Rectal smooth muscle tissue (tissue), 1 donor: ENCODE data around the gene CYB561D1.
A peak's percentile ranks its signal among the peaks of the same experiment; 100 is the strongest.

Experiments used
- H3K27ac ChIP-seq: one replicate; pipeline ENCODE4 v1.7.0; 2013; ENCODE audit warnings: low read depth, low read length, inconsistent platforms
- H3K27me3 ChIP-seq: one replicate; pipeline ENCODE4 v1.7.0; 2013; ENCODE audit warnings: low read length; ENCODE audit not compliant: control insufficient read depth, insufficient read depth
- H3K36me3 ChIP-seq: one replicate; pipeline ENCODE4 v1.7.0; 2013; ENCODE audit warnings: low read length; ENCODE audit not compliant: control insufficient read depth, insufficient read depth
- H3K4me1 ChIP-seq: one replicate; pipeline ENCODE4 v1.7.0; 2013; ENCODE audit warnings: low read length; ENCODE audit not compliant: control insufficient read depth, insufficient read depth
- H3K4me3 ChIP-seq: one replicate; pipeline ENCODE4 v1.7.0; 2013; ENCODE audit warnings: low read length
- H3K9ac ChIP-seq: one replicate; pipeline ENCODE4 v1.7.0; 2013; ENCODE audit warnings: low read length

CYB561D1 gene

DNA sequence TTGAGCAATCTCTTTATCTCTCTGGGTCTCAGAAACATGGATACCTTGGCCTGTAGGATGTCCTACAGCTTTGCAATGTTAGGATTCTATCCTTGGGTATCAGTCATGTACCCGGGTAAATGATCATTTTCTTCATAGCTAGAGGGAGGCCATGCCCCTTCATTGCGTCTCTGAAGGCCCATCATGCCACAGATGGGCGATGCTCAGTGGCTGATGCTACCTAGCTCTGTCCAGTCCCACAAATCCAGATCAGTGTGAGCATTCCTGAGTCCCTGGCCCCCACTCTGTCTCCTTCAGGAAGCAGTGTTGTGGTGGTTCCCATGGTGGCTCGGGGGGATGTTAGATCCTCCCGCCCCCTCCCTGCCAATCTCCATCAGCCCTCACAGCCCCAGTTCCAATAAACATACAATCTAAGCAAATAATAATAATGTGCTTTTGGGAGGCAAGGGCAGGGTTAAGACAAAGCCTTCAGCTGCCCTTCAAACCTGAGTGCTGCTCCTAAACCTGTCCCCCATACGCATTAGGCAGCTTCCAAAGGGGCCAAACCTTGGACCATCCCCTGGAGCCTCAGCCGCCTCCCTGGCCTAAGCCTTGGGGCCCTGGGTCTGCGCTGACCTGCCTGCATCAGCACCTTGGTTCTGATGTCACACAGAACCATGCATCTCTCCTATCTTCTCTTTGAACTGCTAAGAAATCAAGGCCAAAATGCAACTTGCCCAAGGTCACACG is 45.1 kb downstream of the CYB561D1 start:
- Histone ChIP-seq H3K36me3 (no peaks in the 10 kb centered on the region), H3K27me3 (no peaks in the 10 kb centered on the region), H3K9ac (no peak overlapping the region), H3K27ac (no peak overlapping the region), H3K4me1 (peaks cover 12% of the 10 kb centered on the region), H3K4me3 (no peak overlapping the region)

DNA sequence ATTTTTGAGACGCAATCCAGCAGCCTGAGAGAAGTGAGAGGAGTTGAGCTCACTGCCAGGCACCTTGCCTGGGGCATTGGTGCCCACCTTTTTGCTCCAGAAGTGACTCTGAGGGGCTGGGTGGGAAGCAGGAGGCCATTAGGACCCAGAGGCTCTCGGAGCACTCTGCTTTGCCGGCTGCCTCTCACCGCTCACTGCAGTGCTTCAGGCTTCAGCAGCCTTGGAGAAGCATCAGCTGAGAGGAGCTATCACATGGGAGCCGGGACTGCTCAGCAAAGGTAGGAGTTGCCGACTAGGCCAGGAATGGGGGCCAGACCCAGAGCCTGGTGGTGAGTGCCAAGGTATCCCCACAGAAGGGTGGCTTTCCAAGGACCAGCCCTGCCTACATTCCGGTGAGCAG is 45.8 kb downstream of the CYB561D1 start, which contains the start of gene GPR61:
Gene GPR61 (plus strand): TSS at position 197 of the 400 bp plus-strand sequence. CDS start 3,151 bp downstream, outside the sequence.
- H3K27me3 ChIP-seq: no peaks in the 10 kb centered on the region

DNA sequence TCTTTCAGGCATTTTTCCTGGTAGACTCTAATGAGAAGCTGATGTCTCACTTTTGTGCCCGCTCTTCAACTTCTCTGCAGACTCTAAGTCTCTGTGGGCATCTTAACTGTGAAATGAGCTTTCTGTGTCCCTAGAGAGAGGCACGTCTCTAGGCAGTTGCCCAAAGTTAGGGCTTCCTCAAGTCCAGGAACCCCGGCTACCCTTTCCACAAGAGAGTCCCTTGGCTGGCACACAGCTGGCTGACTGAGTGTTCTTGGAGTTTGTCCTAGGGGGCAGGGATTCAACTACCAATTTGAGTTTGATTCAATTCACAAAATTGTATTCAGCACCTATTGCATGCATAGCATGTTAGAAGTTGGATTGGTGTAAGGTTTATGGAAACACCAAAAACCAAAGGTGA is 47.2 kb downstream of the CYB561D1 start:
- Histone ChIP-seq H3K4me3 (no peak overlapping the region), H3K27me3 (no peaks in the 10 kb centered on the region), H3K27ac (no peak overlapping the region), H3K9ac (no peak overlapping the region), H3K36me3 (no peaks in the 10 kb centered on the region), H3K4me1 (peaks cover 5% of the 10 kb centered on the region)

More for the DNA sequence above, 45.8 kb downstream of the CYB561D1 start, which contains the start of gene GPR61:
- no peak within 1 kb of the TSS for H3K27ac ChIP-seq
- H3K9ac ChIP-seq: no peak within 1 kb of the TSS
- H3K4me1 ChIP-seq: peaks cover 12% of the 10 kb centered on the region
- no peak within 1 kb of the TSS for H3K4me3 ChIP-seq
- no peaks in the 10 kb centered on the region for H3K36me3 ChIP-seq

DNA sequence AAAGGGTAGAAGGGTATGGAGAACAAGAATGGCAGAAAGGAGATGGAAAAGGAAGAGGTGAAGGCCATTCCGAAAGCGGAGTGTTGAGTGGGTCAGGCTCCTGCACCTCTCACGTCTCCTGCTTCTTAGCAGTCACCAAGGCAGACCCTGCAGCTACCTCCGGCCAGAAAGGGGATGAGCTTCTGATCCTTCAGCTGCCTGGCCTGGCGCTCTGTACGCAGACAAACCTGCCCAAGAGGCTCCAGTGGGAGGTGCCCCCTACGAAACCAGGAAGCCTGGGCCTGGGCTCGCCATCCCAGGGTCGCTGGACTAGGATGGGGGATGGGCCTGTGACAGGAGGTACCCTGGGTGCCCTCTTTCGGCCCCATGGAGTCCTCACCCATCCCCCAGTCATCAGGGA is 48.8 kb downstream of the CYB561D1 start:
- Histone ChIP-seq H3K36me3 (no peaks in the 10 kb centered on the region), H3K27me3 (no peaks in the 10 kb centered on the region), H3K27ac (no peak overlapping the region), H3K4me1 (peaks cover 11% of the 10 kb centered on the region), H3K9ac (no peak overlapping the region), H3K4me3 (no peak overlapping the region)

DNA sequence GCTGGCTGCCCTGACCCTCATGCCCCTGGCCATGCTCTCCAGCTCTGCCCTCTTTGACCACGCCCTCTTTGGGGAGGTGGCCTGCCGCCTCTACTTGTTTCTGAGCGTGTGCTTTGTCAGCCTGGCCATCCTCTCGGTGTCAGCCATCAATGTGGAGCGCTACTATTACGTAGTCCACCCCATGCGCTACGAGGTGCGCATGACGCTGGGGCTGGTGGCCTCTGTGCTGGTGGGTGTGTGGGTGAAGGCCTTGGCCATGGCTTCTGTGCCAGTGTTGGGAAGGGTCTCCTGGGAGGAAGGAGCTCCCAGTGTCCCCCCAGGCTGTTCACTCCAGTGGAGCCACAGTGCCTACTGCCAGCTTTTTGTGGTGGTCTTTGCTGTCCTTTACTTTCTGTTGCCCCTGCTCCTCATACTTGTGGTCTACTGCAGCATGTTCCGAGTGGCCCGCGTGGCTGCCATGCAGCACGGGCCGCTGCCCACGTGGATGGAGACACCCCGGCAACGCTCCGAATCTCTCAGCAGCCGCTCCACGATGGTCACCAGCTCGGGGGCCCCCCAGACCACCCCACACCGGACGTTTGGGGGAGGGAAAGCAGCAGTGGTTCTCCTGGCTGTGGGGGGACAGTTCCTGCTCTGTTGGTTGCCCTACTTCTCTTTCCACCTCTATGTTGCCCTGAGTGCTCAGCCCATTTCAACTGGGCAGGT is 49.5 kb downstream of the CYB561D1 start:
- H3K4me3 ChIP-seq: no peak overlapping the region
- no peak overlapping the region for H3K9ac ChIP-seq
- peaks cover 14% of the 10 kb centered on the region for H3K4me1 ChIP-seq
- H3K36me3 ChIP-seq: no peaks in the 10 kb centered on the region
- no peak overlapping the region for H3K27ac ChIP-seq
- no peaks in the 10 kb centered on the region for H3K27me3 ChIP-seq

DNA sequence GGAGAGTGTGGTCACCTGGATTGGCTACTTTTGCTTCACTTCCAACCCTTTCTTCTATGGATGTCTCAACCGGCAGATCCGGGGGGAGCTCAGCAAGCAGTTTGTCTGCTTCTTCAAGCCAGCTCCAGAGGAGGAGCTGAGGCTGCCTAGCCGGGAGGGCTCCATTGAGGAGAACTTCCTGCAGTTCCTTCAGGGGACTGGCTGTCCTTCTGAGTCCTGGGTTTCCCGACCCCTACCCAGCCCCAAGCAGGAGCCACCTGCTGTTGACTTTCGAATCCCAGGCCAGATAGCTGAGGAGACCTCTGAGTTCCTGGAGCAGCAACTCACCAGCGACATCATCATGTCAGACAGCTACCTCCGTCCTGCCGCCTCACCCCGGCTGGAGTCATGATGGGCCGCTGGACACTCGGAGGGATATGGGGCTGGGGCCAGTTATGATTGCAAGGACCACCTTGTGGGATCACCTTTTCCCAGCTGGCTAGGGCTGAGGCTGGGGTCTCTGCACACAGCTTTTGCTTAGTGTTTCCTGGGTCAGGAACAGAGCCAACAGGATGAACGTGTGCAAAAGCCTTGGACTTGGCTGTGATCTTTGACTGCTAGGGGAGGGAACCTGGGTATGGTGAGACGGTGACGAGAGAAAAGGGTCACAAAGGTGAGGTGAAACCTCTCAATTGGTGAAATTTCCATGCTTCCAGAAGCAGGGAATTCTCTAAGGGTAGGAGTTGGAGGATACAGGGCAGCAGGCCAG is 50.3 kb downstream of the CYB561D1 start:
- Histone ChIP-seq H3K27me3 (no peaks in the 10 kb centered on the region), H3K9ac (no peak overlapping the region), H3K27ac (no peak overlapping the region), H3K36me3 (no peaks in the 10 kb centered on the region), H3K4me3 (no peak overlapping the region), H3K4me1 (peaks cover 14% of the 10 kb centered on the region)

DNA sequence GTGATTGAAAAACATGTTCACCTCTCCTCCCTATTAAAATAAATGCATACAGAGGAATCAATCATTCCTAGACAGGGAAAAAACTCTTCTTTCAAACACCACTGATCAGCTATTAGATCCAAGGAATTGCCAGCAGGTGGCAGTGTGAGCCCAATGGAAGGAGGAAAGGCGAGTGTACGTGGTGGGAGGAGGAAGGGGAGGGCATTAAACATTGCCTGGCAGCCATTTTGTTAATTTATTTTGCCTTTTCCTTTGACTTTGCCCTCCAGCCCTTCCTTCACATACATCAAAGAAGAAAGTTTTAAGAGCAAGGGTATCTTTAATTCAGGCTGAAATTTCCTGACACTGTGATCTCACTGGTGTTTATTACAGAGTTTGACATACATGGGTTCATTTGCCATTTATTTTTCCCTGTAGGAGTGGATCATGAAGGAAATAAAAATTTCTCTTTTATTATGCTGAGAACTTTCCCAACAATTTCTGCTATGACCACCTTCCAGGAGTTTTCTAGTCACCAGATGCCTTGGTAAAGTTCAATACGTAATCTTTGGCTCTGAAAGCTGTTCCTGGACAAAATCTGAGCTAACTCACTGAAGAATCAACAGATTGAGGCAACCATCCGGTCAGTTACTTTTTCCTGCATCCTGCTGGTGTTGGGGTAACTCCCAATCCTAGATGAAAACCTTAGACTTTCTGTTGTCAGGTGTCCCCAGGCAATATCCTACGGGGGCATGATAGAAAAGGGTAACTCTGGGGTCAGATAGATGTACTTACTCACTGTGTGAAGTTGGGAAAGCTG is 52.6 kb downstream of the CYB561D1 start:
- H3K36me3 ChIP-seq: no peaks in the 10 kb centered on the region
- H3K4me1 ChIP-seq: peaks cover 17% of the 10 kb centered on the region
- H3K4me3 ChIP-seq: peak overlapping the region; percentile 100
- no peak overlapping the region for H3K9ac ChIP-seq
- H3K27ac ChIP-seq: peak overlapping the region; percentile 56
- no peaks in the 10 kb centered on the region for H3K27me3 ChIP-seq

DNA sequence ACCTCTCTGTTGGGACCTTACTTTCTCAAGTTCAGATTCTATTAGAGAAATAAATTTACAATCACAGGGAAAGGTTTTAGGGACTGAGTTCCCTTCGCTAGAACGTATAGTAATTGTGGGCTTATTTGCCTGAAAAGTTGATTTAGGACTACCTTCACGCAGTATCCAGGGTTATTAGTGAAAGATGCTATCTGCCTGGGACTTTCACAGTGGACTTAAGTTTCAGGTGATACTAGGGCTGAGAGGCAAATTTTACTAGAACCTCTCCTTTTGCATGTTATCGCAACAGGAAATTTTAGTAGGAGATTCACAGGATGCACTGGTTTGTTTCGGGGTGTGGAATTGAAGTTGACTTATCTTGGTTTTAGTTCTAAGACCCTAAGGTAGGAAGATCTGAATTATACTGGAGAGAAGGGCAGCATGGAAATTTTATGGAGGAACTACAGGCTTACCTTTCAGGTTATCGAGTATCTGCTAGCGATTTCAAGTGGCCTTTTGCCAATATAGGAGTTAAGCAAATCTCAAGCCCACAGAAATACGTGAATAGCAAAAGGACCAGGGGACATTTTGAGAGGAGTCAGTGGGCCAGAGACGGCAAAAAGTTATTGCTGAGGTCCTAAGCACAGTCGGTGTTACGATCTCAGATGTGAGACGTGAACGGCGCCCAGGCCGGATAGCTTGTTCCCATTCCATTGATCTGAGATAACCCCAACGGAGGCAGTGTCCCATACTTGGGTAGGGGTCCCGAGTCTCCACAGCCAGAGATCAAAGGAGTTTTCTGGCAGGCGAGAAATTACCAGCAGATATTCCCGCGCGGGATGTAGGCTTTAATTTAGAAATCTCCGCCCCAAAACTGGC is 53.8 kb downstream of the CYB561D1 start:
- peaks cover 17% of the 10 kb centered on the region for H3K4me1 ChIP-seq
- peak overlapping the region; percentile 100 for H3K4me3 ChIP-seq
- H3K27ac ChIP-seq: peak overlapping the region; percentile 95
- H3K27me3 ChIP-seq: no peaks in the 10 kb centered on the region
- H3K9ac ChIP-seq: peak overlapping the region; percentile 72
- H3K36me3 ChIP-seq: no peaks in the 10 kb centered on the region

DNA sequence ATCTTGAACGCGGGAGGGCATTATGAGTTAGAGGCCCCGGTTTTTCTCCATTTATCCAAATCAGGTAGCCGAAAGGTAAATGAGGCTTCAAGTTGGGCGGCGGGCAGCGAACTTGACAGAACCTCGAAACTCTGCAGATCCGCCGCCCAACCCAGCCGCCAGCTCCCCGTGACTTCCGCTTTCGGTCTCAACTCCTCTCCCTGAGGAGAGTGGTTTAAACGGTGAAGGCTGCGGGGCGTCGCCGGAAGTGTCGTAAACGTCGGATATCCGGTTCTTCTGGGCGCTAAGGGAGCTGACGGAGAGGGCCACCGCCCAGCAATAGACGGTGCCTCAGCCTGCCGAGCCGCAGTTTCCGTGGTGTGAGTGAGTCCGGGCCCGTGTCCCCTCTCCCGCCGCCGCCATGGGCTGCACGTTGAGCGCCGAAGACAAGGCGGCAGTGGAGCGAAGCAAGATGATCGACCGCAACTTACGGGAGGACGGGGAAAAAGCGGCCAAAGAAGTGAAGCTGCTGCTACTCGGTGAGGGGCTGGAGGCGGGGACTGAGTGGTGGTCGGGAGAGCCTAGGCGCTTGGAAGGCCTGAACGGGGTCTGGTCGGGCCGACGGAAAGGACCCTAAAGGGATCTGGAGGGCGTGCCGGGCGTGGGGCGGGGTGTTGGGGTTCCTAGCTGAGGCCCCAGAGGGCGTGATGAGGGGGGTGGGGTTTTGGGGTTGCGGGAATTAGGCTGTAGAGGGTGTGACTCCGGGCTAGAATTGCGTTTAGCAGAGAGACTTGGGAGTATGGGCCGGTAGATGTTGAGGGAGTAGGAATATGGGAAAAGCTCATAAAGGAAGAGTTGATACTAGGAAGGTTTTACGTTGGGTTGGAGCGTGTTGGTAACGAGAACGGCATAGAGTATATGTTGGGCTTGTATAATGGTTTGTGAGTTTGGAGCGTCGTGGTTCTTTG is 54.7 kb downstream of the CYB561D1 start, which contains the start of gene GNAI3:
Gene GNAI3 (plus strand): TSS at position 295 of the 947 bp plus-strand sequence. CDS start 106 bp downstream, at position 401.
- Histone ChIP-seq H3K27me3 (no peaks in the 10 kb centered on the region), H3K4me1 (peaks cover 17% of the 10 kb centered on the region), H3K4me3 (peak within 1 kb of the TSS; percentile 100), H3K36me3 (no peaks in the 10 kb centered on the region), H3K9ac (peak within 1 kb of the TSS; percentile 96), H3K27ac (peak within 1 kb of the TSS; percentile 95)
